Gastrocnemius medialis (tissue), 4 donors: ENCODE measurements around the gene KLHL33. TPM values are rescaled to one million over a fixed set of nuclear protein-coding genes. Genes with fewer than 3 reads are reported as not detected.

Experiments
- ATAC-seq, 2 donors: fragments of 150-250 bp; one replicate each; pipeline ENCODE4 v1.9.1; 2016
- DNase-seq, 2 donors: peaks; one replicate each; pipeline ENCODE4 v3.0.0-alpha.2; 2019
- H3K27ac ChIP-seq, 4 donors: fragments of 200-600 bp; sonication (generic); 1 replicate in 1 of 4; 2 replicates in 3 of 4; pipeline ENCODE4 v1.5.1; 2016 to 2018; ENCODE audit warnings: mild to moderate bottlenecking in 2 of 4, moderate library complexity in 1 of 4
- H3K27me3 ChIP-seq, 3 donors: fragments of 200-600 bp; sonication (generic) in 2 of 3; 1 replicate in 1 of 3; 2 replicates in 2 of 3; pipeline versions ENCODE4 v1.5.1 to v1.6.0; 2016 to 2019; ENCODE audit warnings: mild to moderate bottlenecking in 1 of 3, moderate library complexity in 1 of 3
- H3K36me3 ChIP-seq, 2 donors: fragments of 200-600 bp; sonication (generic) in 1 of 2; one replicate each; pipeline ENCODE4 v1.5.1; 2017 to 2018
- H3K4me1 ChIP-seq, 2 donors: fragments of 200-600 bp; sonication (generic) in 1 of 2; one replicate each; pipeline ENCODE4 v1.5.1; 2016 to 2017; ENCODE audit warnings: mild to moderate bottlenecking in 2 of 2
- H3K4me3 ChIP-seq, 4 donors: fragments of 200-600 bp; sonication (generic) in 3 of 4; 1 replicate in 1 of 4; 2 replicates in 3 of 4; pipeline ENCODE4 v1.5.1; 2016 to 2019; ENCODE audit warnings: mild to moderate bottlenecking in 2 of 4
- H3K9me3 ChIP-seq, 3 donors: fragments of 200-600 bp; sonication (generic) in 2 of 3; 1 replicate in 1 of 3; 2 replicates in 2 of 3; pipeline ENCODE4 v1.5.1; 2016 to 2019
- CTCF ChIP-seq, 5 experiments: fragments of 450-650 bp in 3 of 5; fragments of 200-600 bp in 2 of 5; sonication (generic) in 2 of 5; IDR thresholded peaks in 4 of 5; conservative IDR thresholded peaks in 1 of 5; 1 replicate in 4 of 5; 2 replicates in 1 of 5; pipeline ENCODE4 v1.5.1; 2016 to 2019; ENCODE audit warnings: antibody characterized with exemption in 5 of 5, mild to moderate bottlenecking in 3 of 5, moderate library complexity in 3 of 5
- POLR2A ChIP-seq, 2 donors: fragments of 450-650 bp; IDR thresholded peaks; one replicate each; pipeline ENCODE4 v1.6.1; 2017; ENCODE audit warnings: antibody characterized with exemption in 2 of 2, mild to moderate bottlenecking in 2 of 2, moderate library complexity in 2 of 2
- in situ Hi-C, 4 donors: fragments of 200-750 bp; cut with MboI; loops; one replicate each; pipeline versions ENCODE4 v1.15.0 to v1.8.0; 2017; ENCODE audit warnings: low sequenced_read_pairs in 4 of 4
- intact Hi-C: fragments of 100-400 bp; cut with DNase I; formaldehyde crosslinking; loops from one replicate; pipeline ENCODE4 v1.15.1; 2023; ENCODE audit warnings: low total_unique reads
- total RNA-seq, 4 donors: library from RNA; depleted of rRNA; stranded (reverse); fragments of >200 nt; gene quantifications; one replicate each; pipeline versions ENCODE4 v1.1.0 to v1.2.3, GENCODE V29; 2016

KLHL33 gene
- total RNA-seq, 4 donors from 2014 or later = 1.9 to 4.7 (median 3.5) TPM

GRCh38 chr14:20381341-20381740 lies 54.6 kb downstream of the KLHL33 start:
- Histone ChIP-seq H3K4me1 (no peaks in the 10 kb centered on the region), H3K9me3 (no peaks in the 10 kb centered on the region), H3K27ac (no peak overlapping the region), H3K36me3 (peaks cover 0 to 100% of the 10 kb centered on the region in 2 donors), H3K27me3 (no peaks in the 10 kb centered on the region), H3K4me3 (no peak overlapping the region)
- intact Hi-C loops (no loop called here), in situ Hi-C loops (no loop called here)
- TF ChIP-seq CTCF (IDR thresholded peaks at IDR 0.05 in 4 of 5, conservative IDR thresholded peaks at IDR 0.05 in 1 of 5) = no peak
- TF ChIP-seq POLR2A (IDR thresholded peaks at IDR 0.05) = no peak
- DNase-seq = no peak
- no peak for ATAC-seq

GRCh38 chr14:20380681-20381080 lies 55.3 kb downstream of the KLHL33 start:
- TF ChIP-seq POLR2A (IDR thresholded peaks at IDR 0.05) (no peak), CTCF (IDR thresholded peaks at IDR 0.05 in 4 of 5, conservative IDR thresholded peaks at IDR 0.05 in 1 of 5) (no peak)
- Histone ChIP-seq H3K9me3 (no peaks in the 10 kb centered on the region), H3K4me1 (no peaks in the 10 kb centered on the region), H3K27me3 (no peaks in the 10 kb centered on the region), H3K4me3 (no peak overlapping the region), H3K36me3 (peaks cover 0 to 100% of the 10 kb centered on the region in 2 donors), H3K27ac (no peak overlapping the region)
- DNase-seq (no peak), ATAC-seq (no peak)
- intact Hi-C loops (no loop called here), in situ Hi-C loops (no loop called here)

DNA sequence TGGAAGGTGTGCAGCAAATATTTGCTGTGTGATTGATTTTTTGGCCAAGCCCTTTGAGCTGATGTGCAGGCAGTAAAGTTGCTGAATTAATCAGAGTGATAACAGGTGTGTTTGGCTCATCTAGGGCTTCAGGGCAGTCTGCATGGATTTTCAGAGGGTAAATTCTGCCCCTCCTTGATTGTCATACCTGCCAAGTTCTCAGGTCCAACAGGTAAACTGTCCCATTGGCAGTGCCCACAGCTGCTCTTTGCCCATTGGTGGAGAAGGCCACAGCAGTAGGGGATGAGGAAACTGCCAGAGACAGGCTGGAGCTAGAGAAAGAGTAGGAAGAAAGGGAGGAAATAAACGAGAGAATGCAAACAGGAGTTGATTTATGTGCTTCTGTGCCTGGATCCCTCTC lies 56.2 kb downstream of the KLHL33 start:
- H3K36me3 ChIP-seq = peaks cover 0 to 100% of the 10 kb centered on the region in 2 donors
- no peaks in the 10 kb centered on the region for H3K4me1 ChIP-seq
- no peaks in the 10 kb centered on the region for H3K27me3 ChIP-seq
- ATAC-seq (no peak), DNase-seq (no peak)
- H3K9me3 ChIP-seq = no peaks in the 10 kb centered on the region
- TF ChIP-seq POLR2A (IDR thresholded peaks at IDR 0.05) = no peak
- no peak for TF ChIP-seq CTCF (IDR thresholded peaks at IDR 0.05 in 4 of 5, conservative IDR thresholded peaks at IDR 0.05 in 1 of 5)
- H3K4me3 ChIP-seq = no peak overlapping the region
- no peak overlapping the region for H3K27ac ChIP-seq
- in situ Hi-C loops (no loop called here), intact Hi-C loops (no loop called here)

GRCh38 chr14:20377171-20377570 lies 58.8 kb downstream of the KLHL33 start:
- no peak for DNase-seq
- in situ Hi-C loops = no loop called here
- no peak for ATAC-seq
- peaks cover 0 to 100% of the 10 kb centered on the region in 2 donors for H3K36me3 ChIP-seq
- H3K9me3 ChIP-seq = no peaks in the 10 kb centered on the region
- no peaks in the 10 kb centered on the region for H3K27me3 ChIP-seq
- intact Hi-C loops = no loop called here
- H3K4me1 ChIP-seq = no peaks in the 10 kb centered on the region
- H3K4me3 ChIP-seq = no peak overlapping the region
- no peak overlapping the region for H3K27ac ChIP-seq
- TF ChIP-seq CTCF (IDR thresholded peaks at IDR 0.05 in 4 of 5, conservative IDR thresholded peaks at IDR 0.05 in 1 of 5) (no peak), POLR2A (IDR thresholded peaks at IDR 0.05) (no peak)

GRCh38 chr14:20376071-20376588 lies 59.8 kb downstream of the KLHL33 start:
- ATAC-seq (no peak), DNase-seq (no peak)
- Histone ChIP-seq H3K36me3 (peaks cover 0 to 100% of the 10 kb centered on the region in 2 donors), H3K4me3 (no peak overlapping the region), H3K27me3 (no peaks in the 10 kb centered on the region), H3K9me3 (no peaks in the 10 kb centered on the region), H3K27ac (no peak overlapping the region), H3K4me1 (no peaks in the 10 kb centered on the region)
- intact Hi-C loops (no loop called here), in situ Hi-C loops (no loop called here)
- TF ChIP-seq CTCF (IDR thresholded peaks at IDR 0.05 in 4 of 5, conservative IDR thresholded peaks at IDR 0.05 in 1 of 5) = no peak
- no peak for TF ChIP-seq POLR2A (IDR thresholded peaks at IDR 0.05)
